ENCODE measurements around the gene TMEM140.
"Not testable (repeated sequence)": the region's sequence is repeated elsewhere in the genome, so short reads cannot be mapped to it uniquely, and the experiment has no call there.

The TMEM140 gene

DNA sequence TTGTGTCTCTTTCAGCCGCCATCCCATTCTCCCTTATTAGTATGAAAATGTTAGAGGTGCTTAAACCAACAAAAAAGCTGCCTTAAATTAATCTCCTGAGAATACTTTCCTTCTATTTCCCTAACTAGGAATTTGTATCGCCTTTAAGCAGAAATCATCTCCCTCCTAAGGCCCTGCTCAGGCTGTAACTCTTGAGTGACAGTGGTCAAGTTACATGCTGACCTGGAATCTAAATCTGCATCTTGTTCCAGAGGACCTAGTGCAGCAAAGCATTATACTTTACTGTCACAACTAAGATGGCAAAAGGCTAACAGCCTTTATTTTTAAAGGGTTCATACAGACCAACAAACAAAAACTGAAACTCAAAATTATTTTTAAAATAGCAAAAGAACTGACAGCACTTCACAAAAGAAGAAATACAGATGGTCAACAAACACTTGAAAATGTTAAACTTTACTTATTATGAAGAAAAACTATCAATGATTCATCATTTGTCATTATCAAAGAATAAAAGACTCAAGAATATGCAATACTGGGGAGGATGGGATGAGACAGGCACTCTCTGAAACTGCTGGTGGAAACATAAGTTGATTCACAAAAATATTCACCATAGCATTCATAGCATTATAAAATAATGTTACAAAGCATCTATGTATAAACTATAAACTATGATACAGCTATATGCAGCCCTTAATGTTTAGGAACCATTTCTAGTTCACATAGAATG, 11.7 kb downstream of the TMEM140 start:
- no peak for DNase-seq

- DNase-seq: no peak
Measured at GRCh38 chr7:135160098-135160857, 12.4 kb downstream of the TMEM140 start.

DNA sequence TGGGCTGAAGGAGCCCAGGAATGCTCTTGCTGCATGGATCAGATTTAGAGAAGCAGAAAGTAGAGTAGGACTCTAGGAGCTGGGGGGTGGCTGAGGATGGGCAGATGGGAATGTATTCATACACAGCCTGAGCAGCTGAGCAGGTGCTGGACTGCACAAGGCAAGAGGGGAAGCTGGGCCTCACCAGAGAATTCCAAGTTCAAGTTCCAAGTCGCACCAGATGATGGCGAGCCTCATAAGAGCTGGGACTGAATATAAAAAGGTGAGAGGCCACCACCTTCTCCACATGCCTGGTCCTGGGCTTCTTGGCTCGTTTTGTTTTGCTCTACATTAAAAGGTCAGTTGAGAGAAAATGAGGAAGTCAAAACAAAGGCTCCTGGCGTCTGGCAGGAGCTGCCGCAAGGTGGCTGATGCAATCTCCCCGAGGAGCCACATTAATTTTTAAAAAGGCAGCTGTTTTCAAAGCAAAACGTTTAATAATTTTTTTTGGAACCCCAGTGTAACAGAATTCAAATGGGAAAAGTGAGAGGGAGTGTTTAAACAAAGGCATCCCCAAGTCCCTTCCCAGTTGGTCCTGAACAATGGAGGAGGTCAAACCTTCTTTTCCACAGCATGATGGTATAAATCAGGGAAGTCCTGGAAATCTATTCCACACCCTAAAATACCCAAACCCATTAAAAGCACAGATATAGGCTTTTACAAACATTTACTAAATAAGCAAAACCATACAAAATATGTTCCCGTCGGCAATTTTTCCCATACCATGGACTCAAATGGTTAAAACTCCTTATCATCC, 13.2 kb downstream of the TMEM140 start:
- no peak for DNase-seq

DNA sequence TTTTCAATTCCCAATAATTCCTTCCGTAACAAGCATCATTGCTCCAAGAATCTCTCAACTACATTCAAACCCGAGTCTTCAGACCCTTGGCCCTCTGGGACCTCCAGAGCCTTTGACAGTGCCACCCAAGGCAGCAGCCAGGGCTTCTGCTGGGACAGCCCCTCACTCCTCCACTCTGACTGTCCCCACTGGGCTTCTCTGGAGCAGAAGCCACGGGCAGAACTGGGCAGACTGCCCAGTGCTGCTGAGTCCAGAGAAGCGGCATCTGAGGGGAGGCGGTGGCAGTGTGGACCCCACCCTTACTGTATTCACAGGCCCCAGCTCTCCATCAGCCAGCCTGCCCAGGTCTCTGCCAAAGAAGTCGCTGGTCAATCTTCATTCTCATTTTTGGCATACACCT, 13.8 kb downstream of the TMEM140 start:
- DNase-seq: no peak

- no peak for DNase-seq
Measured at GRCh38 chr7:135162382-135163001, 14.6 kb downstream of the TMEM140 start.

DNA sequence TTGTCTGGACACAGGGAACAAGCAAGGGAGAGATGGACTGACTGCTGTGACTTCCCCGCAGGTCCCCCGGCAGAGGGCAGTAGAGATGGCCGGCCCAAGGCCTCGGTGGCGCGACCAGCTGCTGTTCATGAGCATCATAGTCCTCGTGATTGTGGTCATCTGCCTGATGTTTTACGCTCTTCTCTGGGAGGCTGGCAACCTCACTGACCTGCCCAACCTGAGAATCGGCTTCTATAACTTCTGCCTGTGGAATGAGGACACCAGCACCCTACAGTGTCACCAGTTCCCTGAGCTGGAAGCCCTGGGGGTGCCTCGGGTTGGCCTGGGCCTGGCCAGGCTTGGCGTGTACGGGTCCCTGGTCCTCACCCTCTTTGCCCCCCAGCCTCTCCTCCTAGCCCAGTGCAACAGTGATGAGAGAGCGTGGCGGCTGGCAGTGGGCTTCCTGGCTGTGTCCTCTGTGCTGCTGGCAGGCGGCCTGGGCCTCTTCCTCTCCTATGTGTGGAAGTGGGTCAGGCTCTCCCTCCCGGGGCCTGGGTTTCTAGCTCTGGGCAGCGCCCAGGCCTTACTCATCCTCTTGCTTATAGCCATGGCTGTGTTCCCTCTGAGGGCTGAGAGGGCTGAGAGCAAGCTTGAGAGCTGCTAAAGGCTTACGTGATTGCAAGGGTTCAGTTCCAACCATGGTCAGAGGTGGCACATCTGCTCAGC, 16.6 kb downstream of the TMEM140 start:
- no peak for DNase-seq

DNA sequence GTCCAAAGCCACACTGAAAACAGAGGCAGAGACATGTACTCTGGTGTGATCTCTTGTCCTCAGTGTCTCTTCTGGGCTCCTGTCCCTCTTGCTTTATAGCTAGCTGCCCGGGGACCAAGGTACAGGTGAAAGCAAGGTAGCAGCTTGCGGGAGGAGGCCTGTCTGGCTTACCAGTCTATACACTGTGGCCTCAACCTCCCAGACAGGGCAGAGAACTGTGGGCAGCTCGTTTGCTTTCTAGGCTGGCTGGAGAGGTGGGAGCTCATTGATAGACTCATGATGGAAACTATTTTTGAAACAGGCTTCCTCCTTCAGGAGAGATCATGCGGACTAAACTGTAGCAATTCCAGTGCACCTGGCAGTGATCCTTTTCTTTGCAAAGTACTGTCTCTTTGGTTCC, 18.0 kb downstream of the TMEM140 start:
- no peak for DNase-seq

DNA sequence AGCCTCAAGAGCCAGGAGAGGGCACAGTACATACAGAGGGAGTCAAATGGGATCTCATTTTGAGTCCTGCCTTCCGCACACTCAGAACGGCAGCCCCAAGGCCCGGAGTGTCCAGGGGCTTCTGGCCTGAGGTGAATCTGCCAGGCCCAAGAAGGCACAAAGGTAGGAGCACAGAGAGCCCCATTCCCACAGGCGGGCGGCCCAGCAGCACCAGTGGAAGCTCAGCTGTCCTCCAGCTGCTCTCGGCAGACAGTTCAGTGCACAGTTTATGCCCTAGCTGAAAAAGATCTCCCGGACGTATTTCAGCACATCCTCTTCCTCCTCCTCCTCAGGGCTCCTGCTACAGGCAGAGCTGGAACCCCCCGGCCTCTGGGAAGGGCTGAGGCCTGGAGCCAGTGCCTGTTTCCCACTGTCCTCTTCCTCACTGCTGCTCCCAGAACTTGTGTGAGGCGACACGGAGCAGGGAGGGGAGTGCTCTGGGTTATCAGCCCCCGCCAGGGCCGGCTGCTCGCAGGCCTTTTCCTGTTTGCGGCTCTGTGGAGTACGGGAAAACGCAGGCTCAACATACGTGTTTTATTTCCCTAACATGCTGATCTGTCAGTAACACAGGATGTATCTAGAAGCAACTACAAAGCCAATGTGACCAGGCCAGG, 18.6 kb downstream of the TMEM140 start:
- DNase-seq: no peak

DNA sequence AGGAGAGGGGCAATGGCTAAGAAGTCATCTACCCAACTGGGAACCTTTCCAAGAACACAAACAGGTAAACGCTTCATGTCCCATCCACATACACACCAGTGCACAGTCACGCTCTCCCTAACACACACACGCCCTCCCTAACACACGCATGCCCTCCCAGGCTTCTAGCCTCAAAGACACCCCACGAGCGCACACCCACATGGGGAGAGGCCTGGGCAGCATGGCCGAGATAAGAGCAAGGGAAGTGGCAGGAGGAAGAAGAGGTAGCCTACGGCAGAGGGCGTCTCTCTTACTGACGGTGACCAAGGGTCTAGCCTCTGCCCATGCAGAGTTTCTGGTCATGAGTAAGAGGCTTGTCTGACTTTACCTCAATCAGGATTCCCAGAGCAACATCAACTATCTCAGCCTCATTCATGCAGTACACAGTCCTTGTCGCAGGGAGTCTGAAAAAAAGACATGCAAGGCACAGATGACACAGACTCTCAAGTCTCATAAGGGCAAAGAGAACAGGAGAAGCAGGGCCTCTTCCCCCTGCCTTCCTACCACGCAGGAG, 19.6 kb downstream of the TMEM140 start:
- no peak for DNase-seq

- DNase-seq: no peak
Measured at GRCh38 chr7:135168001-135168400, 20.1 kb downstream of the TMEM140 start.

DNA sequence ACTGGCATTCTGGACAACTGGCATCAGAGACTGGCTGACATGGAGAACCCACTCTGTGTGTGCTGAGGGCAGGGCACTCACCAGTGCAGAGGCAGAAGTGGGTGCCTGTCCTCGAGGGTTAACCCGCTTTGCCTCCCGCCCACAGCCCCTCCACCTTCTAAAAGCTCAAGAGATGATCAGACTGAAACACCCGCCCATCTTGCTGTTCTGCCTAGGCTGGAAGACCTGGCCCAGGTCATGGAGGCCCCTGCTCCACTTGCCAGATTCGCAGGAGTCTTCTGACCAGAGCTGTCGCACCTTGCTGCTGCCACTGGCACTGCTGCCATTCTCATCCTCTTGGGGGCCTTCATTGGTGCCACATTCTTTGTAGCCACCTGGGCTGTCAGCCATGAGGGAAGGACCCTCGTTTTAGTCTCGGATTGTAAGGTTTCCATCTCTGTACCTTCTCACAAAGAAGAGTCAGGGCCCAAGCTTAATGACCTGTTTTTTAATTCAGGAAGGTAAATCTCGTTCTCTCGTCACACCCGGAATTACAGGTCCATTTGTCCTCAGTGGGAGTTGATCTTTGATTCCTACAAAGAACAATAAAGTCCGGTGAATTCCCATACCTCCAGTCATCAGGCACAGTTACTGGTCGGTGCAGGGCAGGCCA, 20.7 kb downstream of the TMEM140 start:
- DNase-seq: no peak

DNA sequence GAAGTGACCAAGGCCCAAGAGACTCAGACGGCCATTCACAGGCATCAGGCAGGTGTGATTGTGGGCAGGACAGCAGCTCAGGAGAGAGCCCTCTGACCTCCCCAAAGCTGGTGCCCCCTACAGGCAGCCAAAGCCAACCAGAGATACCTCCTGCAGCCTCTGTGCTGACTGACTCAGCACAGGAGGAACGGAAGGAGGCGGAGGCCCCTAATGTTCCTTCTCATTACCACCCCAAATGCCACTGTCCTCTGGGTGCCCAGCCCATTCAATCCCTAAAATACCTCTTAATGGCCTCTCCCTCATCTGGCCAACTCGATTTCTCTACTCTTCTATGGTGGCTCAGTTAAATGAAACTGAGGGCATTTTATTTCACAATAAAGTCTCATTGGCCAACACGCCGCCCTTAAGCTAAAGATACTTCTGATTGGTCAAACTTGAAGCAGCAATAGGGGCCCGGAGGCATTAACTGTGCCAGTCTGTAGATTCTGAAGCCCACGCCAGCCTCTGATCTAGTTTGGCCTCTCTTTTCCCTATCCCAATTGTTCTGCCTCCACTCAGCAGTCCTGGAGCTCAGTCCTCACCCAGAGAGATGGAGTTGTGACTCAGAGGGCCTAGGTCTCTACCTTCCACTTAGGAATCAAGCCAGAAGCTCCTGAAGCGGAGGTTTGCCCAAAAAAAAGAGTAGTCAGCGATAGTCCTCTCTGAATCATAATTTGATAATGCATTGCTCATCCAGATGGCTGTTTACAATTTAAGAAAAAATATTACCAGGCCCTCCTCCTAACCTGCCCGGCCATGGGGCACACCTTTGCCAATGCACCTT, 21.5 kb downstream of the TMEM140 start:
- DNase-seq: no peak

- DNase-seq: no peak
Measured at GRCh38 chr7:135169964-135170273, 22.0 kb downstream of the TMEM140 start.

- peak; percentile 66 for DNase-seq
Measured at GRCh38 chr7:135170274-135170997, 22.6 kb downstream of the TMEM140 start, which contains the start of gene CYREN. CYREN (minus strand) TSS chr7:135170707; CDS start chr7:135168922, 1,785 bp downstream.

- not testable (repeated sequence) for DNase-seq
Measured at GRCh38 chr7:135170998-135171481, 23.2 kb downstream of the TMEM140 start.

DNA sequence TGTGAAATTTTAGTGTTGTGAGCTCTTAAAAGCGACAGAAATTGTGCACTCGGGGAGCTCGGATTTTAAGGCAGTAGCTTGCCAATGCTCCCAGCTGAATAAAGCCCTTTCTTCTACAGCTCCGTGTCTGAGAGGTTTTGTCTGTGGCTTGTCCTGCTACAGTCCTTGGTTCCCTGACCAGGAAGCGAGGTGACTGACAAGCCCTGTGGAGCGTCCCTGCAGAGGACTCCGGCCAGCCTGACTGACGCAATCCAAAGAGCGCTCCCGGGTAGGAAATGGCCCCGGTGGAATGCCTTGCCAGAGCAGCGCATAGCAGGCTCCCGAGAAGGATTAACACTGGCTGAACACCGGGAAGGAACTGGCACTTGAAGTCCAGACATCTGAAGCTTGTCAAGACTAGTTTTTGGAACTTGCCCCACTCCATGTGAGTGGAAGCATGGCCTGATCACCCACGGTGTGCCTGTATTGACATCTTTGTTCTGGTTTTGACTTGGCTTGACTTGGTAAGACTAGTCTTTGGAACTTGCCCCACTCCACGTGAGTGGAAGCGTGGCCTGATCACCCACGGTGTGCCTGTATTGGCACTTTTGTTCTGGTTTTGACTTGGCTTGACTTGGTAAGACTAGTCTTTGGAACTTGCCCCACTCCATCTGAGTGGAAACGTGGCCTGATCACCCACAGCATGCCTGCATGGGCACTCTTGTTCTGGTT, 23.9 kb downstream of the TMEM140 start:
- not testable (repeated sequence) for DNase-seq

- not testable (repeated sequence) for DNase-seq
Measured at GRCh38 chr7:135173916-135174315, 26.0 kb downstream of the TMEM140 start.

DNA sequence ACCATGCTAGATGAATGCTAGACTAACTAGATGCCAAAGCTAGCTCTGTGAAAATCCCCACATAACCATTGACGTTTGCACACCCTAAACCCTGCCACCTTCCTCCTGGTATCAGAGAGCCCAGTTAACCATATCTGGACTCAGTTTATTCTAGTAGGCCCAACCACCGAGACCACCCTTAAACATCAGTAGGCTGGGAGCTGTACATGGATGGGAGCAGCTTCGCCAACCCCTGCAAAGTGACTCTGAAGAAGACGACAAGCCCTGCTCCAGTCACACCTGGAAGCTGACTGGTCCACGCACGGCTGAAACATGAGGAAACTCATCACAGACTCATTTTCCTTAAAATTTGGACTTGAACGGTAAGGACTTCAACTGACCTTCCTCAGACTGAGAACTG, 27.1 kb downstream of the TMEM140 start:
- no peak for DNase-seq

- no peak for DNase-seq
Measured at GRCh38 chr7:135175931-135176330, 28.1 kb downstream of the TMEM140 start.

Data from cortex of kidney (tissue), 1 donor.